ENCODE data around the gene METTL8.
"Not testable (repeated sequence)": the region's sequence is repeated elsewhere in the genome, so short reads cannot be mapped to it uniquely, and the experiment has no call there.

METTL8 gene

DNA sequence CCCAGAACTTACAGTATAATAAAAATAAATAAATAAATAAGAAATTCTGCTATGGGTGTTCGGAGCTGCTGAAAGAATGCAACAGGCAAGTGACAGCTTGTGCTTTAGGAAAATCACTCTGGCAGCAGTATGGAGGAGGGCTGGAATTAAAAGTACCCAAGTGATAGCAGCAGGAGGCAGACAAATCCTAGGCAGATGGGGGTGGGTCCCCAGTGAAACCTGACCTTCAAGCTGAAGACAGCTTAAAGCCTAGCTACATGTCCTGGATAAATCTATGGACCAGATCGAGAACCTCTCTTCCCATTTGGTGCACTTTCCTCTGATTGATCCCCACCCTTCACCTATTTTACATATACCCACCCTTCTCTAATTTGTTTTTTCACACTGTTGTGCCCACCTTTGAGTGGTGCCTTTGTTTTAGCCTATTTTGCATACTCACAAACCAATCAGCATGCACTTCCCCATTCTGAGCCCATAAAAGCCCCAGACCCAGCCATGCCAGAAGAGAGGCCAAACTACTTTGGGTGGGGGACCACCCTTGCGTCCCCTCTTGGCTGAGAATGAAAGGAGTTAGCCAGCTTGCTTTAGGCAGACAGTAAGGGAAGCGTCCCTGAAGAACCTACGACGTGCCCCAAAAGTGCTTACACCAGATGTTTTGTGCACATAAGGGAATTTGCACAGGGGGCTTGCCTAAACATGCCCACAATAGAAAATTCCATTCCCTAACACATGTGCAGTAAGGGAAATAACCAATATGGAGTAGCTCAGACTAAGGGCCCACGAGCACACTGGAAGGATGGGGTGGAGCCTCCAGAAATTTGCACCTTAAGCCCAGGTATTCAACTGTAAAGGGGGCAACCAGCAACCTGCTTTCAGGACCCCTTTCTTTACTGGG is 3.0 kb downstream of the METTL8 start:
- H3K4me1 ChIP-seq (ENCODE audit: control insufficient read depth, insufficient read depth, low read length) = peaks cover 9% of the 10 kb centered on the region
- H3K27me3 ChIP-seq (ENCODE audit: control insufficient read depth, insufficient read depth, low read length, poor library complexity, severe bottlenecking) = no peaks in the 10 kb centered on the region
- no peak overlapping the region for H3K27ac ChIP-seq (ENCODE audit: insufficient read depth, low read depth, low read length, poor library complexity, severe bottlenecking)
- 90 to 93% methylated on average over 7 of the region's 7 CpGs for WGBS, 2 experiments
- no peak overlapping the region for H3K4me3 ChIP-seq (ENCODE audit: insufficient read depth, low read depth, low read length)
- peaks cover 3% of the 10 kb centered on the region for H3K36me3 ChIP-seq (ENCODE audit: control insufficient read depth, insufficient read depth, low read length)
- peaks cover 2% of the 10 kb centered on the region for H3K9me3 ChIP-seq (ENCODE audit: control insufficient read depth, low read length)

DNA sequence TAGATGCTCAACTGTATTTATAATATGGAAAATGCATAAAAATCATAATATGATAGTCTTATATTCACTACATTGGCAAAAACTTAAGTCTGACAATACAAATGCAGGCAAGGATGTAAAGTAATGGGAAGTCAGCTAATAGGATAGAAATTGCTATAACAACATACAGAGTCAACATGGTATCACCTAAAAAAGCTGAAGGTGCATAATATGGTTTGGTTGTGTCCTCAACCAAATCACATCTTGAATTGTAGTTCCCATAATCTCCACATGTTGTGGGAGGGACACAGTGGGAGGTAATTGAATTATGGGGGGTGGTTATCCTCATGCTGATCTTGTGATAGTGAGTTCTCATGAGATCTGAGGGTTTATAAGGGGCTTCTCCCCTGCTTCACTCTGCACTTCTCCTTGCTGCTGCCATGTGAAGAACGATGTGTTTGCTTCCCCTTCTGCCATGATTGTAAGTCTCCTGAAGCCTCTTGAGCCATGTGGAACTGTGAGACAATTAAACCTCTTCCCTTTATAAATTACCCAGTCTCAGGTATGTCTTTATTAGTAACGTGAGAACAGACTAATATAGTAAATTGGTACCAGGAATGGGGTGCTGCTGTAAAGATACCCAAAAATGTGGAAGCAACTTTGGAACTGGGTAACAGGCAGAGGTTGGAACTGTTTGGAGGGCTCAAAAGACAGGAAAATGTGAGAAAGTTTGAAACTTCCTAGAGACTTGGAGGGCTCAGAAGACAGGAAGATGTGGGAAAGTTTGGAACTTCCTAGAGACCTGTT is 10.9 kb downstream of the METTL8 start:
- H3K9me3 ChIP-seq (ENCODE audit: control insufficient read depth, low read length); H3K27me3 ChIP-seq (ENCODE audit: control insufficient read depth, insufficient read depth, low read length, poor library complexity, severe bottlenecking); H3K27ac ChIP-seq (ENCODE audit: insufficient read depth, low read depth, low read length, poor library complexity, severe bottlenecking); H3K36me3 ChIP-seq (ENCODE audit: control insufficient read depth, insufficient read depth, low read length); H3K4me1 ChIP-seq (ENCODE audit: control insufficient read depth, insufficient read depth, low read length); H3K4me3 ChIP-seq (ENCODE audit: insufficient read depth, low read depth, low read length): not testable (repeated sequence)
- 93 to 95% methylated on average over 2 of the region's 2 CpGs for WGBS, 2 experiments

DNA sequence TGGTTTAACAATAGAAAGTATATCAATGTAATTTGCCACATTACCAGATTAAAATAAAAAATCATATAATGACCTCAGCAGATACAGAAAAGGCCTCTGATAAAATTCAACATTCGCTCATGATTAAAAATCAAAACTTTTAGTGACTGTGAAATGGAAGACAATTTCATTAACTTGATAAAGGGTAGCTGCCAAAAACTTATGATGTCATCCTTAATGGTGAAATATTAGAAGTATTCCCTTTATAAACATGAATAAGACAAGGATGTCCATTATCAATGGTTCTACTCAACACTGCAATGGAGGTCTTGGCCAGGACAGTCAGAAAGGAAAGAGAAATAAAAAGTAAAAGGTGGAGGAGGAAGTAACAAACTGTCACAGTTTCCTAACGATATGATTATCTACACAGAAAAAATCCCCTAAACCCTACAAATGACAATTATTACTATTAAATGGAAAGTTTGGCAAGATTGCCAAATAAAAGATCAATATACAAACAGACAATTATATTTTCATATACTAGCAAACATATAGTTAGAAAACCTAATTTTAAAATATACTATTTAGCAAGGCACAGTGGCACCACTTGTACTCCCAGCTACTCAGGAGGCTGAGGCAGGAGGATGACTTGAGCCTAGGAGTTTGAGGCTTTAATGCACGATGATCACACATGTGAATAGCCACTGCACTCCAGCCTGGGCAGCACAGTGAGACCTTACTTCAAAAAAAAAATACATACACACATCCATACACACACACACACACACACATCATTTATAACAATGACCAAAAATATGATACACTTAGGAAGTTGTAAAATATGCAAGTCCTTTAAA is 12.8 kb downstream of the METTL8 start:
- H3K4me3 ChIP-seq (ENCODE audit: insufficient read depth, low read depth, low read length) = no peak overlapping the region
- H3K4me1 ChIP-seq (ENCODE audit: control insufficient read depth, insufficient read depth, low read length) = no peaks in the 10 kb centered on the region
- H3K27ac ChIP-seq (ENCODE audit: insufficient read depth, low read depth, low read length, poor library complexity, severe bottlenecking) = no peak overlapping the region
- H3K36me3 ChIP-seq (ENCODE audit: control insufficient read depth, insufficient read depth, low read length) = no peaks in the 10 kb centered on the region
- WGBS, 2 experiments = 79 to 97% methylated on average over 2 of the region's 3 CpGs
- H3K9me3 ChIP-seq (ENCODE audit: control insufficient read depth, low read length) = peaks cover 5% of the 10 kb centered on the region
- H3K27me3 ChIP-seq (ENCODE audit: control insufficient read depth, insufficient read depth, low read length, poor library complexity, severe bottlenecking) = no peaks in the 10 kb centered on the region

DNA sequence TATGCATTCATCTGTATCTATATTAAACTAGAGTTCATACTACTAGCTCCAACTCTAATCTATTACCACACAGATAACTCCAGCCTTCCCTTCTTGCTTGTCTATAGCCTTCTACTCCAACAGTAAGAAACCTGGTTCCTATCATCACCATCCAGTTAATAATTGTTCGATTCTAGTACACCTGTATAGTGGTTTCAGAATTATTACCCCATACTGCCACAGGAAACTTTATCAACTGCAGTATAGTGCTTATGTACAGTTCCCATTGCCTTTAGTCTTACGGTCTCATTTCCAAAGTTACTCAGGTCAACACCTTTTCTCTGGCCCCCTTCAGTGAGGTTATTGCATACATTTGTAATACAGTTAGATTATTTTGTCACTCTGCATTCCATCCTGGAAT is 14.5 kb downstream of the METTL8 start:
- H3K4me3 ChIP-seq (ENCODE audit: insufficient read depth, low read depth, low read length) = no peak overlapping the region
- no peaks in the 10 kb centered on the region for H3K36me3 ChIP-seq (ENCODE audit: control insufficient read depth, insufficient read depth, low read length)
- WGBS, 2 experiments = 97 to 100% methylated on average over 2 of the region's 2 CpGs
- no peak overlapping the region for H3K27ac ChIP-seq (ENCODE audit: insufficient read depth, low read depth, low read length, poor library complexity, severe bottlenecking)
- no peaks in the 10 kb centered on the region for H3K4me1 ChIP-seq (ENCODE audit: control insufficient read depth, insufficient read depth, low read length)
- H3K9me3 ChIP-seq (ENCODE audit: control insufficient read depth, low read length) = peaks cover 5% of the 10 kb centered on the region
- no peaks in the 10 kb centered on the region for H3K27me3 ChIP-seq (ENCODE audit: control insufficient read depth, insufficient read depth, low read length, poor library complexity, severe bottlenecking)

DNA sequence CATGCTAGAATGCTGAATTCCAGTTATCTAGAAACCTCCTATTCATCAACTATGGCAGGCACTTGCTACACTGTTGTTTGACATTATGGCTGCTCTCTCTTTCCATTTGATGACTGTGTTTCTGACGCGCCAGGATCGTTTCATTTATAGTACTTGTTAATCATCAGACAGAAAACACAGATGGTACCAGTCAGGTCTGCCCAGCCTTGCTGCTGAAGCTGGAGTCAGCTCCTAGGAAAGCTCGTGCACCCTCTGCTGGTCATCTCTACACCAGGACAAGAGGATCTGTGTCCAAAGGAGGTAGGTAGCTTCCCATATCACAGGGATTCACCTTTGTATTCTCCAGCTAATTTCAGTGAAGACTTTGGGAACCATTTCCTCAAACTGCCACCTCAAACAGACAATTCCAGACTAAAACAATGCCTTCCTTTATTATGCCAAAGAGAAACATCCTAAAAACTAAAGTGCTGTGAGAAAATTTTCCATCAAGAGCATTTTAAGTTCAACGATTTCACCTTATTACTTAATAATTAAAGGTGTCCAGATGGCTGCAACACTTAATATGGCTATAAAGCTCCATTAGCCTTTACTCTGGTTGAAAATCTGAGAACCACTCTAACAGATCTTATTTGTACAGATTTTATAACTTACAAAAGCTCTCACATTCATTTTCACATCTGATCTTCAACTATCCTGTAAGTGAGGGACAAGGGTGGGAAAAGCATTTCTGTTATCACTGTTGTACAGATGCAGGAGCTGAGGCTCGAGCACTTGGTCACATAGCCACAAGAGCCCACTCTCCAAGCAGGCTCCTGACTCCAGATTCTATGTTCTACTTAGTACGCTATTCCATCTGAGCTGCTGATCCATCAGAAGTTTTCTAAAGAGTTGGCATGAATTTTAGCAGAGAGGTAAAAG is 17.5 kb downstream of the METTL8 start:
- Histone ChIP-seq H3K27me3 (ENCODE audit: control insufficient read depth, insufficient read depth, low read length, poor library complexity, severe bottlenecking) (no peaks in the 10 kb centered on the region), H3K27ac (ENCODE audit: insufficient read depth, low read depth, low read length, poor library complexity, severe bottlenecking) (no peak overlapping the region), H3K9me3 (ENCODE audit: control insufficient read depth, low read length) (no peaks in the 10 kb centered on the region), H3K36me3 (ENCODE audit: control insufficient read depth, insufficient read depth, low read length) (no peaks in the 10 kb centered on the region), H3K4me3 (ENCODE audit: insufficient read depth, low read depth, low read length) (no peak overlapping the region), H3K4me1 (ENCODE audit: control insufficient read depth, insufficient read depth, low read length) (no peaks in the 10 kb centered on the region)
- WGBS, 2 experiments = 49 to 51% methylated on average over 7 of the region's 7 CpGs

DNA sequence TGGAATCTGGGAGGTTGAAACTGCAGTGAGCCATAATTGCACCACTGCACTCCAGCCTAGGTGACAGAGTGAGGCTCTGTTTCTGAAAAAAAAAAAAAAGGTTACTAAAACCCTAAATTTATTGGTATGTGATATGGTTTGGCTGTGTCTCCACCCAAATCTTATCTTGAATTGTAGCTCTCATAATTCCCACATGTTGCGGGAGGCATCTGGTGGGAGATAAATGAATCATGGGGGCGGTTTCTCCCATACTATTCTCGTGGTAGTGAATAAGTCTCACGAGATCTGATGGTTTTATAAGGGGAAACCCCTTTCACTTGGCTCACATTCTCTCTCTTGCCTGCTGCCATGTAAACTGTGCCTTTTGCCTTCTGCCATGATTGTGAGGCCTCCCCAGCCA is 19.1 kb downstream of the METTL8 start:
- not testable (repeated sequence) for H3K27ac ChIP-seq (ENCODE audit: insufficient read depth, low read depth, low read length, poor library complexity, severe bottlenecking); H3K9me3 ChIP-seq (ENCODE audit: control insufficient read depth, low read length); H3K36me3 ChIP-seq (ENCODE audit: control insufficient read depth, insufficient read depth, low read length); H3K27me3 ChIP-seq (ENCODE audit: control insufficient read depth, insufficient read depth, low read length, poor library complexity, severe bottlenecking); H3K4me1 ChIP-seq (ENCODE audit: control insufficient read depth, insufficient read depth, low read length); H3K4me3 ChIP-seq (ENCODE audit: insufficient read depth, low read depth, low read length)
- 86 to 98% methylated on average over 3 to 4 of the region's 4 CpGs for WGBS, 2 experiments

DNA sequence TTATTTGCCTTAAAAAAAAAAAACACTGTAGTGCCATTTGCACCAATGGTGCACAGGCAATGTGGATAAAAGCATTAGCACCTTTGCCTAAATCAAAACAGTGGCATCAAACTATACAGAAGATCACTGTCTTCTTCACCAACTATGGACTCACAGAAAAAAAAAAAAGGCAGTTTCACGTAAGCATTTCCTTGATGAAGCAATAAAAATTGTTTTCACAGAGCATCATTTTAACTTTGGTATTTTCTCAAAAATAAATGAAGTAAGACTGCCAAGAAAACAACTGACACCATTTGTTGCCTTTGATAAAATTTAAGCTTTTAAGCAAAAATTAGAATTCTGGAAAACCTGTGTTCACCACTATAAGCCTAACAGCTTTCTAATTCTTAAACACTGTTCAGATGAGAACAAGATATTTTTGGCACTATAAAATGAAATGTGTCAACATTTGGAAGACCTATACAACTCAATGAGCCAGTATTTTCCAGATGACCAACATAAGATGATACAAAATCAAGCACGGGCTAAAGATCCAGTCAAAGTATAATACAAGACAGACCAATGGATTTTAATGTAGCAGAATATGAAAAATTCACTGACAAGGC is 21.1 kb downstream of the METTL8 start:
- Histone ChIP-seq H3K4me3 (ENCODE audit: insufficient read depth, low read depth, low read length) (no peak overlapping the region), H3K4me1 (ENCODE audit: control insufficient read depth, insufficient read depth, low read length) (no peaks in the 10 kb centered on the region), H3K9me3 (ENCODE audit: control insufficient read depth, low read length) (no peaks in the 10 kb centered on the region), H3K36me3 (ENCODE audit: control insufficient read depth, insufficient read depth, low read length) (no peaks in the 10 kb centered on the region), H3K27me3 (ENCODE audit: control insufficient read depth, insufficient read depth, low read length, poor library complexity, severe bottlenecking) (no peaks in the 10 kb centered on the region), H3K27ac (ENCODE audit: insufficient read depth, low read depth, low read length, poor library complexity, severe bottlenecking) (no peak overlapping the region)
- 100% methylated on average over 2 of the region's 2 CpGs; no CpG with 5 or more reads in 1 of the 2 experiments for WGBS, 2 experiments

DNA sequence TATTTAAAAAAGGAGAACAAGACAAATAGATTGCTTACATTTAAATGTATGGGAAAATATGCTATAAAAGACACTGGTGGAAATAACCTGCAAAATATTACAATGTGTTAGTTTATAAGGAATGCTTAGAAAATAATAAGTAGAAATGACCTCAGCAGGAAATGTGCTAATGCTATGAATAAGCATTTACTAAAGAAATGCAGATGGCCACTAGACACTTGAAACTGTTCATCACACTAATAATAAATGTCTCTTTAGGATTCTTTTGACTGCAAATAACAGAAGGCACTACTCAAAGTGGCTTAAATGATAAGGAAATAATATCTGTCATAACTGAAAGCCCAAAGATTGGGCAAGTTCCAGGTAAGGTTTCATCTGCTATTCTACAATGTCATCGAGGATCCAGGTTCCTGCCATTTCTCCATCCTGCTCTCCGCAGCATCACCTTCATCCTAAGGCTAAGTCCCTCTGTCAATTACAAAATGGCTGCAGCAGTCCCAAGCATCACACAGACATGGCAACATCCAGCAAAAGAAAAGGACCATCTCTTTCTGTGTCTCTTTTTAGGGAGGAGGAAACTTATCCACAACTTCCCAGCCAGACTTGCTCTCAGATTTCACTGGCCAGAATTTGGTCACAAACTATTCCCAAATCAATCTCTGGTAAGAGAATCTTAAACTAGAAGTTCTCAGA is 21.9 kb downstream of the METTL8 start:
- H3K27ac ChIP-seq (ENCODE audit: insufficient read depth, low read depth, low read length, poor library complexity, severe bottlenecking) = no peak overlapping the region
- H3K9me3 ChIP-seq (ENCODE audit: control insufficient read depth, low read length) = no peaks in the 10 kb centered on the region
- 99 to 100% methylated on average over 2 of the region's 2 CpGs for WGBS, 2 experiments
- no peaks in the 10 kb centered on the region for H3K36me3 ChIP-seq (ENCODE audit: control insufficient read depth, insufficient read depth, low read length)
- H3K4me1 ChIP-seq (ENCODE audit: control insufficient read depth, insufficient read depth, low read length) = no peaks in the 10 kb centered on the region
- H3K27me3 ChIP-seq (ENCODE audit: control insufficient read depth, insufficient read depth, low read length, poor library complexity, severe bottlenecking) = no peaks in the 10 kb centered on the region
- no peak overlapping the region for H3K4me3 ChIP-seq (ENCODE audit: insufficient read depth, low read depth, low read length)

DNA sequence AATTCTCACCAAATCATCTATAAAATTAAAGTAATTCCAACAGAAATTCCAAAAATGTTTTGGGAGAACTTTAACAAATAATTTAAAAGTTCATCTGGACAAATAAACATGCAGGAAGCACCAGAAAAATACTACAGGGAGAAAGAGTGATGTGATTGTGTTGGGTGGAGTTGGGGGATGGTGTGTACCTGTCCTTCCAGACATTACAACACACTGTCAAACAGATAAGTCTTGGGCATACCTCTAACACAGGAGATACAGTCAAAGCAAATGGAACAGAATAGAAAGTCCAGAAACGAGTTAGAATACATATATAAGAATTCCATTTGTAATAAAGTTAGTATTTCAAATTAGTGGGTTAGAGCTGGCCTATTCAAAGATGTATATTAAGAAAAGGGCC is 22.6 kb downstream of the METTL8 start:
- no CpG with 5 or more reads among the region's 1 CpG for WGBS, 2 experiments
- H3K27me3 ChIP-seq (ENCODE audit: control insufficient read depth, insufficient read depth, low read length, poor library complexity, severe bottlenecking) = no peaks in the 10 kb centered on the region
- no peaks in the 10 kb centered on the region for H3K36me3 ChIP-seq (ENCODE audit: control insufficient read depth, insufficient read depth, low read length)
- H3K9me3 ChIP-seq (ENCODE audit: control insufficient read depth, low read length) = no peaks in the 10 kb centered on the region
- no peaks in the 10 kb centered on the region for H3K4me1 ChIP-seq (ENCODE audit: control insufficient read depth, insufficient read depth, low read length)
- H3K27ac ChIP-seq (ENCODE audit: insufficient read depth, low read depth, low read length, poor library complexity, severe bottlenecking) = no peak overlapping the region
- no peak overlapping the region for H3K4me3 ChIP-seq (ENCODE audit: insufficient read depth, low read depth, low read length)
